IMR-90 (cell line): ENCODE measurements around the gene HADHA. TPM values are rescaled to one million over a fixed set of nuclear protein-coding genes. Genes with fewer than 3 reads are reported as not detected.

Experiments used
- ATAC-seq: fragments of 200-7000 bp; cut with Tn5 transposase; 2 replicates; pipeline ENCODE4 v1.9.1; 2020; ENCODE audit warnings: low read depth, mild to moderate bottlenecking, moderate library complexity
- BruUV-seq: library from RNA; stranded (reverse); fragments of 400-500 nt; replicated peaks from 2 replicates; lab custom pipeline; 2021; lab: Mats Ljungman, UMichigan
- CTCF ChIA-PET: fragments of 300-600 bp; formaldehyde crosslinking; extraction: SDS; loops from one replicate; lab custom pipeline; 2021; ENCODE audit warnings: antibody characterized with exemption; lab: Yijun Ruan, JAX
- POLR2A ChIA-PET: fragments of 300-600 bp; sonication (Branson Sonifier 250); formaldehyde crosslinking; loops from one replicate; lab custom pipeline; 2022; ENCODE audit warnings: antibody characterized with exemption; ENCODE audit not compliant: unreplicated experiment; lab: Charles Lee
- DNase-seq: peaks from one replicate; pipeline ENCODE4 v3.0.0; 2013
- H2AFZ ChIP-seq: replicated peaks from 2 replicates; pipeline ENCODE3; 2013; ENCODE audit warnings: low read length, mild to moderate bottlenecking; ENCODE audit not compliant: poor library complexity
- H2AK5ac ChIP-seq: 2 replicates; pipeline ENCODE4 v1.6.1; 2013; ENCODE audit warnings: low read depth, low read length, inconsistent platforms
- H2AK9ac ChIP-seq: replicated peaks from 2 replicates; pipeline ENCODE3; 2013; ENCODE audit warnings: mild to moderate bottlenecking, low read depth, low read length, moderate library complexity; ENCODE audit not compliant: poor library complexity
- H2BK120ac ChIP-seq: 2 replicates; pipeline ENCODE4 v1.6.1; 2013; ENCODE audit warnings: low read depth, low read length, inconsistent platforms
- H2BK15ac ChIP-seq: 3 replicates; pipeline ENCODE4 v1.6.1; 2013; ENCODE audit warnings: low read depth, low read length, inconsistent platforms
- H2BK20ac ChIP-seq: 2 replicates; pipeline ENCODE4 v1.6.1; 2013; ENCODE audit warnings: low read depth, mild to moderate bottlenecking, inconsistent platforms, low read length, moderate library complexity
- H2BK5ac ChIP-seq: 2 replicates; pipeline ENCODE4 v1.6.1; 2013; ENCODE audit warnings: mild to moderate bottlenecking, low read depth, low read length, inconsistent platforms; ENCODE audit not compliant: poor library complexity, severe bottlenecking
- H3K14ac ChIP-seq: replicated peaks from 2 replicates; pipeline ENCODE4 v1.6.1; 2013; ENCODE audit warnings: low read depth, low read length, inconsistent platforms
- H3K18ac ChIP-seq: 2 replicates; pipeline ENCODE4 v1.6.1; 2013; ENCODE audit warnings: low read depth, low read length, control low read depth
- H3K23ac ChIP-seq: 2 replicates; pipeline ENCODE4 v1.6.1; 2013; ENCODE audit warnings: low read depth, low read length, inconsistent platforms
- H3K27ac ChIP-seq: 2 replicates; pipeline ENCODE4 v1.5.1; 2013; ENCODE audit warnings: mild to moderate bottlenecking, control low read depth, low read length; ENCODE audit not compliant: insufficient read depth
- H3K27me3 ChIP-seq: 2 replicates; pipeline ENCODE4 v1.6.1; 2013; ENCODE audit warnings: low read length; ENCODE audit not compliant: control insufficient read depth, insufficient read depth
- H3K36me3 ChIP-seq: 2 replicates; pipeline ENCODE4 v1.6.1; 2013; ENCODE audit warnings: low read length, mixed read lengths; ENCODE audit not compliant: control insufficient read depth, insufficient read depth
- H3K4ac ChIP-seq: 2 replicates; pipeline ENCODE4 v1.6.1; 2013; ENCODE audit warnings: low read depth, low read length, inconsistent platforms
- H3K4me1 ChIP-seq: 2 replicates; pipeline ENCODE4 v1.6.1; 2013; ENCODE audit warnings: low read length, mixed read lengths; ENCODE audit not compliant: control insufficient read depth, insufficient read depth
- H3K4me2 ChIP-seq: 2 replicates; pipeline ENCODE4 v1.6.1; 2013; ENCODE audit warnings: low read depth, mild to moderate bottlenecking, control low read depth, low read length, moderate library complexity
- H3K4me3 ChIP-seq: 2 replicates; pipeline ENCODE4 v1.5.1; 2013; ENCODE audit warnings: low read depth, mild to moderate bottlenecking, control low read depth, low read length, moderate library complexity; ENCODE audit not compliant: insufficient read depth
- H3K56ac ChIP-seq: 2 replicates; pipeline ENCODE4 v1.6.1; 2013; ENCODE audit warnings: low read length, inconsistent platforms; ENCODE audit not compliant: insufficient read depth; ENCODE audit errors: extremely low read depth
- H3K79me1 ChIP-seq, 2 experiments: 2 replicates each; pipeline ENCODE4 v1.6.1; 2013; ENCODE audit warnings: low read length in 2 of 2, inconsistent platforms in 1 of 2, low read depth in 1 of 2
- H3K9ac ChIP-seq: 2 replicates; pipeline ENCODE4 v1.6.1; 2013; ENCODE audit warnings: low read depth, low read length, control low read depth
- H3K9me1 ChIP-seq: 2 replicates; pipeline ENCODE4 v1.6.1; 2013; ENCODE audit warnings: low read length, inconsistent platforms; ENCODE audit not compliant: insufficient read depth
- H3K9me3 ChIP-seq: 2 replicates; pipeline ENCODE4 v1.6.1; 2013; ENCODE audit warnings: low read length; ENCODE audit not compliant: control insufficient read depth, insufficient read depth
- H4K20me1 ChIP-seq: 2 replicates; pipeline ENCODE4 v1.6.1; 2013; ENCODE audit warnings: low read length, inconsistent platforms; ENCODE audit not compliant: insufficient read depth
- H4K5ac ChIP-seq: 2 replicates; pipeline ENCODE4 v1.6.1; 2013; ENCODE audit warnings: mild to moderate bottlenecking, low read depth, low read length, control low read depth
- H4K8ac ChIP-seq, 2 experiments: 2 replicates each; pipeline ENCODE4 v1.6.1; 2013; ENCODE audit warnings: low read depth in 2 of 2, low read length in 2 of 2, control low read depth in 1 of 2, inconsistent platforms in 1 of 2
- H4K91ac ChIP-seq: 2 replicates; pipeline ENCODE4 v1.6.1; 2013; ENCODE audit warnings: low read depth, low read length, inconsistent platforms; ENCODE audit not compliant: insufficient read depth
- POLR2A ChIP-seq: IDR thresholded peaks from 2 replicates; pipeline ENCODE4 v1.6.1; 2012; ENCODE audit warnings: mild to moderate bottlenecking, low read depth, low read length
- WGBS, 2 experiments: methylation state at CpG; one replicate each; pipeline versions ENCODE4 v1.1.5 to v1.1.7; 2013; ENCODE audit warnings: missing lambda C conversion rate in 2 of 2; ENCODE audit not compliant: insufficient read length in 1 of 2; ENCODE audit errors: extremely low coverage in 2 of 2; 5-methylcytosine and 5-hydroxymethylcytosine counted together
- dilution Hi-C: fragments of 300-500 bp; cut with HindIII; formaldehyde crosslinking; loops from one replicate; pipeline ENCODE4 v1.14.3; 2018; ENCODE audit warnings: low sequenced_read_pairs; ENCODE audit not compliant: unreplicated experiment
- in situ Hi-C: fragments of 300-500 bp; cut with MboI; formaldehyde crosslinking; loops from 3 replicates; pipeline ENCODE4 v1.14.3; 2019; ENCODE audit warnings: low sequenced_read_pairs, inconsistent platforms, mixed read lengths
- intact Hi-C: fragments of 100-400 bp; cut with micrococcal nuclease; formaldehyde crosslinking; loops from 2 replicates; pipeline ENCODE4 v1.10.0; 2022
- polyA plus RNA-seq, 3 experiments: library from polyadenylated mRNA; depleted of rRNA; stranded (reverse); fragments of >200 nt; gene quantifications; 2 replicates each; pipeline ENCODE4 v1.2.3, GENCODE V29; 2012; ENCODE audit warnings: low replicate concordance in 1 of 3
- total RNA-seq: library from RNA; depleted of rRNA; stranded (reverse); fragments of >200 nt; gene quantifications from 2 replicates; pipeline ENCODE4 v1.2.3, GENCODE V29; 2012
- TF ChIP-seq, protein P1 (sequence below): fragments of 150-350 bp; IDR thresholded peaks from 2 replicates; pipeline ENCODE4 v1.6.1; 2017; ENCODE audit warnings: mild to moderate bottlenecking, antibody characterized with exemption, low read length, low read depth

Gene HADHA
- total and polyA plus RNA-seq, 2 of the 4 experiments (the other 2 are of a cell fraction), result 52.7 to 111 TPM

DNA sequence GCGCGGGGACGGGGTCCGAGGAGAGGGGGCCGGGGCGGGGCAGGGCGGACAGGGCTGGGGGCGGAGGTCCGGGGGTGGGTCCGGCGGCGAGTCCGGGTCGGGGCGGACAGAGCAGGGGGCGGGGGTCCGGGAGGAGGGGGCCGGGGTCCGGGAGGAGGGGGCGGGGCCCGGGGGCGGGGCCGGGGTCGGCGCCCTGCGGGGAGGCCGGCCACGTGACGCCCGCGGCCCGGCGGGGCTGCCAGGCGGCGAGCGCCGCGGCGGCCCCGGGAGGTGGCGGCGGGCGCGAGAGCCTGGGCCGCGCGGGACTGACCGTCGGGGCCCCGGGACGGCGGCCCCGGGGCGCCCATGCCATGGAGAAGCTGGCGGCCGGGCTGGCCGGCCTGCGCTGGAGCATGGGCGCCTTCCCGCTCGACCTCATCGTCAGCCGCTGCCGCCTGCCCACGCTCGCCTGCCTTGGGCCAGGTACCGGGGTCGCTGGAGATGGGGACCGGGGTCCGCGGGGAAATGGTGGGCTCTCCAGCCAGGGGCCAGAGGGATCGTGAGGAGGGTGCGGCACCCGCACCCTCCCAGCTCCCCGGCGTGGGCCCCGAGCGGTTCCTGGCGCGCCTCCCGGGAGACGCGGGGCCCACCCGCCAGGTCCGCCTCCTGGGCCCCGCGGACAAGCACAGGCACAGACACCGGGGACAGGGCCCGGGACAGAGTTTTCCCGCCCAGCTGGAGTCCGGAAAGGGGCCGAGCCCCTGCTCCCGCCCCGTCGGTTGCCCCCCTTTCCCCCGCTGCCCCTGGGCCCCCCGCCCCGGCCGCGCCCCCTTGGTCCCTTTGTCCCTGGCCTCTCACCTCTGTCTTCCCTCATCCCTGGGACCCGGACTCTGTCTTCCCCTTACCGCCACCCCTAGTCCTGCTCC is 71.3 kb downstream of the HADHA start, which contains the start of gene GAREM2:
GAREM2 (plus strand) TSS at position 218 of the 905 bp plus-strand sequence; CDS start at position 351, 133 bp downstream.
- Histone ChIP-seq H3K4me1 (no peaks in the 10 kb centered on the region), H2BK20ac (no peak within 1 kb of the TSS), H3K36me3 (no peaks in the 10 kb centered on the region), H2AFZ (peak within 1 kb of the TSS; percentile 76), H3K56ac (no peak within 1 kb of the TSS), H3K9me1 (no peaks in the 10 kb centered on the region), H3K79me1 (no peaks in the 10 kb centered on the region), H3K14ac (no peak within 1 kb of the TSS), H4K91ac (no peak within 1 kb of the TSS), H3K9ac (no peak within 1 kb of the TSS), H3K27ac (no peak within 1 kb of the TSS), H3K4ac (no peak within 1 kb of the TSS), H2AK5ac (no peak within 1 kb of the TSS), H4K5ac (no peak within 1 kb of the TSS), H2BK120ac (no peak within 1 kb of the TSS), H2BK5ac (no peak within 1 kb of the TSS), H3K23ac (no peak within 1 kb of the TSS), H3K18ac (no peak within 1 kb of the TSS), H3K4me2 (peak within 1 kb of the TSS; percentile 39; the same call in 1 of the 2 replicates), H3K9me3 (no peaks in the 10 kb centered on the region; the same call in 1 of the 2 replicates), H3K27me3 (peaks cover 60% of the 10 kb centered on the region), H4K8ac (no peak within 1 kb of the TSS), H3K4me3 (peak within 1 kb of the TSS; percentile 17; the same call in 1 of the 2 replicates), H2BK15ac (no peak within 1 kb of the TSS), H4K20me1 (no peaks in the 10 kb centered on the region), H2AK9ac (peak within 1 kb of the TSS; percentile 72)
- ChIA-PET POLR2A (no interaction called here), CTCF (no interaction called here)
- TF ChIP-seq POLR2A, result no peak
- TF ChIP-seq, protein P1, sequence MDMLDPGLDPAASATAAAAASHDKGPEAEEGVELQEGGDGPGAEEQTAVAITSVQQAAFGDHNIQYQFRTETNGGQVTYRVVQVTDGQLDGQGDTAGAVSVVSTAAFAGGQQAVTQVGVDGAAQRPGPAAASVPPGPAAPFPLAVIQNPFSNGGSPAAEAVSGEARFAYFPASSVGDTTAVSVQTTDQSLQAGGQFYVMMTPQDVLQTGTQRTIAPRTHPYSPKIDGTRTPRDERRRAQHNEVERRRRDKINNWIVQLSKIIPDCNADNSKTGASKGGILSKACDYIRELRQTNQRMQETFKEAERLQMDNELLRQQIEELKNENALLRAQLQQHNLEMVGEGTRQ, result peak; percentile 17; the same call in 1 of the 2 replicates
- in situ Hi-C loops (no loop called here), intact Hi-C loops (no loop called here), dilution Hi-C loops (no loop called here)
- 3% methylated on average over 28 of the region's 102 CpGs; no CpG with 5 or more reads in 1 of the 2 experiments for WGBS, 2 experiments
- peak; percentile 53 for ATAC-seq
- DNase-seq, result no peak
- no TSS peak for BruUV-seq
